ENCODE results near the gene MED12L.

Gene MED12L

DNA sequence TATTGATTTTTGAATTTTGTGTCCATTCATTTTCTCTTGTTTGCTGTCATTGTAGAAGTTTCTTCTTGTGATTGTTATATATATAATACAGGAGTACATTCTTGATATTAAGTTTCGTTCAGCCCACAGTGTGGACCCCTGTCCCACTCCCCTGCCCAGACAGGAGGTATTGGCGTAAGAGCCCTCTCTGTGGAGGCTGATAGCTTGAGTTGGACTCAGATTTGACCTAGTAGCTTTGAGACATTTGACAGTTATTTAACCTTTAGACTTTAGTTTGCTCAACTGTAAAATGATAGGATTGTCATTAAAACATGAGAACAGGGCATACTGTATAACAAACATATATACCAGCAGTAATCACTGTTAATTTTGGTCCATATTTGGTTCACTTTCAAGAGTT, 90.5 kb downstream of the MED12L start:
- DNase-seq (ENCODE audit: low spot score) = no peak

DNA sequence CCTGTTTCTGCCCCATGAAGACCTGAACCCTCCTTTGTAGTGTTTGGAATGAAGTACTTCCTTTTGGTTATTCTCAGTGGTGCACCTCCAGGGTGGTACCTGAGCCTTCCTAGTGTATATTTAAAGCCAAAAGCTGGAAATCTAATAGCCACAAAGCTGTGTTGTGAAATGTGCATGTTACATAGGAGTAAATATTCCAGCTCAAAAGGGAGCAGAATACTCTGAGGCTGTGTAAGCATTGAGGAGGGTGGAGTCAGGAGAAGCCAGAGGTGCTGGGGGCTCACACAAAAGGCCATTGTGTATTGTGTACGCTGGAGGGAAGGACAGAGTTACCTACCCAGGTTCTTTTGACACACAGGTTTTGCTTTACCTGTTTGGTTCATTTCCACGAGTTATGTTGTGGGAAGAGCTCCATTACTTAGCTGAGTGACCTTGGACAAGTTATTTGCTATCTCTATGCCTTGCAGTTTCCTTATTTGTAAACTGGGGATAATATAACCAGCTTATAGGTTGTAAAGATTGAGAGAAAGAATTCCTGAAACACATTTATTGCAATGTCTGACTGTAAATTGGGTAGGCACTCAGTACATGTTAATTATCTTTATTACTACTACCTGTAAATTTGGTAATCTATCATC, 92.9 kb downstream of the MED12L start:
- DNase-seq (ENCODE audit: low spot score) = no peak

GRCh38 chr3:151182349-151183079, 97.0 kb downstream of the MED12L start:
- no peak for DNase-seq (ENCODE audit: low spot score)

- DNase-seq (ENCODE audit: low spot score) = peak; percentile 35
These were observed 97.8 kb downstream of the MED12L start for GRCh38 chr3:151183265-151183671.

DNA sequence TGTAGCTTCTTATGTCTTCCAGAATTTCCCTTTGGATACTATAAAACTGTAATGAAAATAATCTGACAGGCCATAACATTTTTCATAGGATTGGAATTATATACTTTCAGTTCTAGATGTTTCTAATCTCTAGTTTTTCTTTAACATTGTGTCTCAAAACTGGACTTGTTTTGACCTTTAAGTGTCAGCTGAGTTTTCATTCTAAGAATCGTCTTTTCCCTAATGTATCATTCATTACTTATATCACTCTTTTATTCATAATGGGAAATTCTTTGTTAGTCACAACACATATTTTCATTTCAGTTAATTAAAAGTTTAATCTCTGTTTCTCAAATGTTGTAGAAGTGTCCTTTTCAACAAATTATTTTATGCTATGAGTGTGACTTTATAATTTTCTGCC, 105.6 kb downstream of the MED12L start:
- no peak for DNase-seq (ENCODE audit: low spot score)

DNA sequence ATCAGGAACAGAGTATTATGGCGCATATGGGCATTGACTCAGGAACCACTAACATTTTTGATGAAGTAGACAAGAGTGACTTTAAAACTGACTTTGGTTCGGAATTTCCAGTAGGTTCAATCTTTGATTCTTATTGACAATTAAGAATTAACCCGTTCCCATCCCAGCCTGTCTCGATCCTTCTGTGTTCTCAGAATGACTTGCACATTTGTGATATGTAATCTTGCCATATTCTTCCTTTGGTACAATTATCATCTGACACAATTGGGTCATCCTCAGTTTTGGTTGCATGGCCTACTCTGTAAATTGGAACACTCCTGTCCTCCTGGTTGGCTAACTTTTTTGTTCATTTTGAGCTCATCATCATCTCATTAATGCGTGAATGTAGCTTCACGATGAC, 107.1 kb downstream of the MED12L start:
- no peak for DNase-seq (ENCODE audit: low spot score)

- no peak for DNase-seq (ENCODE audit: low spot score)
These were observed 110.4 kb downstream of the MED12L start for GRCh38 chr3:151195826-151196225.

DNA sequence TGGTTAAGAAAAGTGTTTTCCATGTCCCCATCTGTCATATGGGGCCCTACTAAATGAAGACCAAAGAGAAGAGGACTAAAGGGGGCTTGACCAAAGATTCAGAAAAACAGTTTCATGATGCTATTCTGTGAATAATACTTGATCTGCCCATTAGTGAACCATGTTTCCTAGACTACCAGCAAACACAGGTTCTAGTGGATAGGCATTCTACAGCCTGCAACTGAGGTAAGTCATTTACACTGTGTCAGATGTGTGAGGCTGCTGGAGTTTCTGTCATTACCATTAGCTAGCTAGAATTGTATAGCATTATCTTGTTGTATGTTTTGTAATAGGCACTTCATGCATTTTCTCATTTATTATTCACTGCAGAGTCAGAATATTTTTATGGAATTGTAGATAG, 111.0 kb downstream of the MED12L start:
- no peak for DNase-seq (ENCODE audit: low spot score)

DNA sequence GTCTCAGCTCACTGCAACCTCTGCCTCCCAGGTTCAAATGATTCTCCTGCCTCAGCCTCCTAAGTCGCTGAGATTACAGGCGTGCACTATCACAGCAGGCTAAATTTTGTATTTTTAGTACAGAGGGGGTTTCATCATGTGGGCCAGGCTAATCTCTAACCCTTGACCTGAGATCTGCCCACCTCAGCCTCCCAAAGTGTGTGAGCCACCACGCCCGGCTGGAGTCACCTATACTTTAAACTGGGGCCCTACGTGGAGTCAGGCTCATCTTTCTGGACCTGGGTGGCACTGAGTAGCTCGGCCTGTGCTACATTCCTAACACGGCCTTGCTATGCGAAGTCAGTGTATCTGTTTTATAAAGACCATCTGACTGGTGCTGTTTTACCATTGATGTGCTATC, 111.8 kb downstream of the MED12L start:
- DNase-seq (ENCODE audit: low spot score) = no peak

DNA sequence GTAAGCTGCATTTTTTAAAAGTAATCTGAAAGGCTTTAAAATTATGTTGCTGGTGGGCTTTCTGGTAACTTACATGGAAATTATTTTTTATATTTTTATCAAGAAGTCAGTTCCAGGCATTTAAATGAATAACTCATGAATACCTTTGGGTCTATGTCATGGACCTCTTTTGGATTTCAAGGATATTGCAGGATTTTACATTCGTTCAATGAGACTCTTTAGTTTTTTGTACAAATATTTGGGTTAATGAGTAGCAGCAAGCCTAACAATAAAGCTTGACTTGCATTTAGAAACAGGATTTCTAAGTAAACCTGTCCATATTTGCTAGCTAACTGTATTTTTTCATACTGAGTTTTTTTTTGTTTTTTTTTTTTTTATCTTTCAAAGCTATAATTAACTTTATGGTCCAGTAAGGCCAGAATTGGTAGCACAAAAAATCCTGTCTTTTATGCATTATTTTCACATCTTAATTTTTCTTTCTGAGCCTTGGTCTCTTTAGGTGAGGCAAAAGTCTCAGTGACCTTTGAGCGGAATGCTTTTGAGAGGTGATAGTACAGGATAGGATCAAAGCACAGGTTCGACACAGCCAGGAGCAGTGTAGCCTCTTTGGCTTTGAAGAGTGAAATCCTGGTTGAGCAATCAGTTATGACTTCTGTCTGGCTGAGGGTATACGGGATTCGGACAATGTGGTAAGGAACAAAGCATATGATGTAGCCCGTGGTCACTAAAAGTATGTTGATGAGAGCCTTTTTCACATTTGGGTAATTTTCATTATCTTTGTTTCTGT, 112.7 kb downstream of the MED12L start:
- no peak for DNase-seq (ENCODE audit: low spot score)

- DNase-seq (ENCODE audit: low spot score) = no peak
These were observed 113.4 kb downstream of the MED12L start for GRCh38 chr3:151198849-151199248.

- peak; percentile 57 for DNase-seq (ENCODE audit: low spot score)
These were observed 114.3 kb downstream of the MED12L start for GRCh38 chr3:151199554-151200438.

DNA sequence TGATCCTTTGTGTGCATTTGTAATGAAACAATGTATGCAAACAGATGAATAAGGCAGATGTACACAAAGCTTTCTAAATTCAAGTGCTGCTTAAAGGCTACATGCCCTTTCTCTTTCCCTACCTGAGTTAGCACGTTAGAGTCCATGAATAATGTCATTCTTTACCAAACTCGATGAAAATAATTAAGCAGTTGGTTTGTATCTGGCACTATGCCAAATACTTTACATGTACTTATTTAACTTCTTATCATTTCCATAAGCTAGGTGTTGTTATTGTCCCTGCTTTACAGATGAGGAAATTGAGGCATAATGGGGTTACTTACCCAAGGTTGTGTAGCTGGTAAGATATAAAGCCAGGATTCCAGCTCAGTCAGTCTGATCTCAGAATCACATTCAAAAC, 115.1 kb downstream of the MED12L start:
- DNase-seq (ENCODE audit: low spot score) = peak; percentile 36

- DNase-seq (ENCODE audit: low spot score) = peak; percentile 48
These were observed 115.7 kb downstream of the MED12L start for GRCh38 chr3:151201051-151201730.

DNA sequence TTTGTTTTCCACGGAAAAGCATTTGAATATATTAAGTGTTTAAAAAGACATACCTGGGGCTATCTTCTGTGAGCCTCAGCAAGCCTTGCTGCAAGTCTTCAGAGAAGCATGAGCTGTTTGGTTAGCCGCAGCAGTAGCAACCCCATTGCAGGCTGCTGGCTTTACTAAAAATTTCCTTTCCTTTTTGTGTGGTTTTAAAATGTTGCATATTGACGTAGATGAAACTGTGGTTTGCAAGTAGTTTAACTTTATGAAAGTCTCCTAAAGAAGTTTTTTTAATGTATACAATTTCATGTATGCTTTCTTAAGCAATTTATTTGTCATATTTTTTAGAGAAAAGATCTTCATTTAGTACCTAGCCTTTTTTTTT, 117.6 kb downstream of the MED12L start, which contains the start of gene GPR171:
Gene GPR171 (minus strand): TSS at position 166 of the 370 bp plus-strand sequence. CDS start 3,830 bp downstream, outside the sequence.
- peak; percentile 86 for DNase-seq (ENCODE audit: low spot score)

- DNase-seq (ENCODE audit: low spot score) = peak; percentile 73
These were observed 119.3 kb downstream of the MED12L start for GRCh38 chr3:151204530-151205402.

- DNase-seq (ENCODE audit: low spot score) = no peak
These were observed 120.0 kb downstream of the MED12L start for GRCh38 chr3:151205482-151205881.

GRCh38 chr3:151206201-151206600, 120.7 kb downstream of the MED12L start:
- DNase-seq (ENCODE audit: low spot score) = peak; percentile 76

GRCh38 chr3:151209654-151210053, 124.2 kb downstream of the MED12L start:
- DNase-seq (ENCODE audit: low spot score) = peak; percentile 71

DNA sequence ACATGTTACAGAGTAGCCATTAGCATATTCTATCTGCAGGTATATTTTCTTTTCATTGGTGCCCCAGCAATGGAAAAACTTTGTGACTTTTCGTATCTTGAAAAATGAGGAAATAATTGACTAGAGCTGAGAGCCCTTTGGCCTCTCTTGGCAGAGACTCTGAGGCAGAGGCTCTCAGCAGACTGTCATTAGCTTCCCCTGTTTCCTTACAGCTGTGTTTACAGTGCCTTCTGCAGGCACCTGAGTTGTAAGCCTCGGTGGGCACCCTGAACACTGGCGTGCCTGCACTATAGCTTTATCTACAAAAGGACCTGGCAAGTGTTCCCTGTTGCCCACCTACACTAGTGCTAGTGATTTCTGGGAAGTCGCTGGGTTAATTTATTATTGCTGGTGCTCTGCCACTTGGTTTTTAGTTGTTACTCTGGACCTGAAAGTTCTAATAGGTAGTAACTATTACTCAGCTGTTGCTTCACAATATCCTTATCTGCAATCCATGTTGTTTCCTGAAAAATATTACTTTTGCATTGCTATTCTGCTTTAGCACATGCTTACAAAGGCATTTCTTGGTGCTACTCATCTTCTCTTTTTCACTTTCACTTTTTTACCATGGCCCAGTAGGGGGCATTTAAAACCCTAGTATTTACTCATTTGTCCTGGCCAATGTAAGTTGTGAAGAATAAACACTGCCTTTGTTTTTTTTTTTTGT, 125.4 kb downstream of the MED12L start:
- DNase-seq (ENCODE audit: low spot score) = peak; percentile 46
